GM10266 (cell line): ENCODE results near the gene PTPN1.

Experiments used
- DNase-seq: peaks from one replicate; pipeline ENCODE4 v3.0.0; 2012; ENCODE audit errors: extremely low spot score
- CTCF ChIP-seq: IDR thresholded peaks from 2 replicates; pipeline ENCODE4 v1.5.1; 2012; ENCODE audit warnings: mild to moderate bottlenecking, low read depth; ENCODE audit not compliant: control insufficient read depth, insufficient read depth; ENCODE audit errors: missing control alignments

The PTPN1 gene

GRCh38 chr20:50586531-50587232, 76.5 kb downstream of the PTPN1 start:
- TF ChIP-seq CTCF, result no peak
- DNase-seq, result no peak

GRCh38 chr20:50587291-50587961, 77.2 kb downstream of the PTPN1 start:
- TF ChIP-seq CTCF, result no peak
- no peak for DNase-seq

- peak; percentile 81 for DNase-seq
- TF ChIP-seq CTCF, result peak; percentile 94
These were observed 78.0 kb downstream of the PTPN1 start for GRCh38 chr20:50588034-50588736.

GRCh38 chr20:50589548-50590347, 79.6 kb downstream of the PTPN1 start:
- no peak for TF ChIP-seq CTCF

GRCh38 chr20:50590348-50590664, 80.1 kb downstream of the PTPN1 start:
- no peak for DNase-seq
- TF ChIP-seq CTCF, result no peak

More at GRCh38 chr20:50589548-50590347, 79.6 kb downstream of the PTPN1 start:
- DNase-seq, result no peak

- DNase-seq, result no peak
These were observed 81.2 kb downstream of the PTPN1 start for GRCh38 chr20:50591233-50591852.

More at GRCh38 chr20:50591233-50591852, 81.2 kb downstream of the PTPN1 start:
- TF ChIP-seq CTCF, result no peak
